Measurements from ENCODE around the gene SLC12A2.

GRCh38 chr5:128196791-128197190 is 113.2 kb downstream of the SLC12A2 start:
- no peak for TF ChIP-seq POLR2AphosphoS5 (IDR thresholded peaks at IDR 0.05; ENCODE audit: borderline replicate concordance, low read depth, low read length)
- TF ChIP-seq EZH2 (IDR thresholded peaks at IDR 0.05): no peak
